IgD-negative memory B cell (primary cell): Measurements from ENCODE around the gene USP15. TPM values are rescaled to one million over a fixed set of nuclear protein-coding genes. Genes with fewer than 3 reads are reported as not detected.
"Not testable (repeated sequence)": the region's sequence is repeated elsewhere in the genome, so short reads cannot be mapped to it uniquely, and the experiment has no call there.

Experiments
- H3K27ac Mint-ChIP-seq, 3 donors: one replicate each; pipeline ENCODE4 v1.8.0; 2020 to 2022; ENCODE audit warnings: mild to moderate bottlenecking in 3 of 3, mixed read lengths in 3 of 3, moderate library complexity in 1 of 3
- H3K27me3 Mint-ChIP-seq: one replicate; pipeline ENCODE4 v1.8.0; 2021; ENCODE audit warnings: mixed read lengths
- H3K36me3 Mint-ChIP-seq: one replicate; pipeline ENCODE4 v1.8.0; 2020; ENCODE audit warnings: mild to moderate bottlenecking, mixed read lengths
- H3K4me1 Mint-ChIP-seq, 3 donors: one replicate each; pipeline ENCODE4 v1.8.0; 2020 to 2022; ENCODE audit warnings: mixed read lengths in 3 of 3, mild to moderate bottlenecking in 1 of 3
- H3K4me3 Mint-ChIP-seq, 4 donors: one replicate each; pipeline ENCODE4 v1.8.0; 2020 to 2022; ENCODE audit warnings: mild to moderate bottlenecking in 4 of 4, mixed read lengths in 4 of 4, moderate library complexity in 3 of 4
- H3K9me3 Mint-ChIP-seq, 3 donors: one replicate each; pipeline ENCODE4 v1.8.0; 2020 to 2021; ENCODE audit warnings: mixed read lengths in 3 of 3, mild to moderate bottlenecking in 1 of 3
- polyA plus RNA-seq: library from polyadenylated mRNA; unstranded; fragments of 300-500 nt; fragmentation: Illumina TruSeq; gene quantifications from one replicate; pipeline ENCODE4 v1.2.3, GENCODE V29; 2021

USP15 gene
- polyA plus RNA-seq, 1 donor from 2014 or later: 70.6 TPM

GRCh38 chr12:62342614-62343303, 82.6 kb downstream of the USP15 start:
- H3K4me3 Mint-ChIP-seq, H3K27ac Mint-ChIP-seq, H3K9me3 Mint-ChIP-seq, H3K27me3 Mint-ChIP-seq: not testable (repeated sequence)
- Mint-ChIP-seq H3K4me1 (peaks cover 19 to 29% (median 28%) of the 10 kb centered on the region in 3 donors), H3K36me3 (peaks cover 50% of the 10 kb centered on the region)

GRCh38 chr12:62343304-62344120, 83.3 kb downstream of the USP15 start:
- H3K9me3 Mint-ChIP-seq, H3K27me3 Mint-ChIP-seq, H3K4me3 Mint-ChIP-seq: not testable (repeated sequence)
- H3K36me3 Mint-ChIP-seq: peaks cover 43% of the 10 kb centered on the region
- peaks cover 19 to 29% (median 26%) of the 10 kb centered on the region in 3 donors for H3K4me1 Mint-ChIP-seq
- peak overlapping the region in 2 of 3 donors; percentile 74 to 82 for H3K27ac Mint-ChIP-seq

- H3K27ac Mint-ChIP-seq: peak overlapping the region in 2 of 3 donors; percentile 58 to 75
- H3K9me3 Mint-ChIP-seq, H3K27me3 Mint-ChIP-seq, H3K4me3 Mint-ChIP-seq: not testable (repeated sequence)
- peaks cover 12 to 28% (median 23%) of the 10 kb centered on the region in 3 donors for H3K4me1 Mint-ChIP-seq
- peaks cover 35% of the 10 kb centered on the region for H3K36me3 Mint-ChIP-seq
Measured at GRCh38 chr12:62344731-62345556, 84.7 kb downstream of the USP15 start.

- H3K27me3 Mint-ChIP-seq: no peaks in the 10 kb centered on the region
- peaks cover 7 to 20% (median 17%) of the 10 kb centered on the region in 3 donors for H3K4me1 Mint-ChIP-seq
- peaks cover 0 to 1% (median 0%) of the 10 kb centered on the region in 3 donors for H3K9me3 Mint-ChIP-seq
- H3K36me3 Mint-ChIP-seq: peaks cover 27% of the 10 kb centered on the region
- peak overlapping the region in 2 of 3 donors; percentile 58 to 75 for H3K27ac Mint-ChIP-seq
- H3K4me3 Mint-ChIP-seq: no peak overlapping the region
Measured at GRCh38 chr12:62345667-62346066, 85.5 kb downstream of the USP15 start.

DNA sequence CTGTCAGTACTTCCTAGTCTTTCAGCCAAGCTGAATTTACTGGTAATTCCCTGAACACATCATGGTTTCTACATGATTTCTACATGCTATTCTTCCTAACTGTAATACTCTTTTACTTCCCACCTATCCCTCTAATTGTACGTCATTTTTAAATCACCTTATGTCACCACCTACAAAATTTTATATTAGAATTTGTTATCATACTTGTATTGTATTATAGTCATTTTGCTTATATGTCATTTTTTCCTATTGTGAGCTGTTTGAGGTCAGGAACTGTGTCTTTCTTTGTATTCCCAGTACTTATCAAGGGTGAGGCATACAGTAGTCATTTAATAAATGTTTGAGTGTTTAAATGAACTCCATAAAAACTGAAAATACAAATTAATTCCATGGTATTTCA, 86.6 kb downstream of the USP15 start:
- peaks cover 24% of the 10 kb centered on the region for H3K36me3 Mint-ChIP-seq
- no peak overlapping the region for H3K4me3 Mint-ChIP-seq
- no peaks in the 10 kb centered on the region for H3K27me3 Mint-ChIP-seq
- H3K9me3 Mint-ChIP-seq: peaks cover 0 to 1% (median 0%) of the 10 kb centered on the region in 3 donors
- peaks cover 2 to 14% (median 12%) of the 10 kb centered on the region in 3 donors for H3K4me1 Mint-ChIP-seq
- H3K27ac Mint-ChIP-seq: no peak overlapping the region

GRCh38 chr12:62347922-62348650, 87.9 kb downstream of the USP15 start:
- Mint-ChIP-seq H3K4me3 (no peak overlapping the region), H3K36me3 (peaks cover 20% of the 10 kb centered on the region), H3K4me1 (peaks cover 2 to 14% (median 12%) of the 10 kb centered on the region in 3 donors), H3K27me3 (no peaks in the 10 kb centered on the region), H3K9me3 (peaks cover 0 to 1% (median 0%) of the 10 kb centered on the region in 3 donors), H3K27ac (no peak overlapping the region)

- H3K4me3 Mint-ChIP-seq: no peak overlapping the region
- peaks cover 2 to 7% (median 7%) of the 10 kb centered on the region in 3 donors for H3K4me1 Mint-ChIP-seq
- H3K27ac Mint-ChIP-seq: no peak overlapping the region
- no peaks in the 10 kb centered on the region for H3K27me3 Mint-ChIP-seq
- H3K9me3 Mint-ChIP-seq: peaks cover 0 to 1% (median 0%) of the 10 kb centered on the region in 3 donors
- H3K36me3 Mint-ChIP-seq: peaks cover 5% of the 10 kb centered on the region
Measured at GRCh38 chr12:62350554-62350953, 90.3 kb downstream of the USP15 start.

GRCh38 chr12:62351326-62351725, 91.1 kb downstream of the USP15 start:
- Mint-ChIP-seq H3K4me1 (peaks cover 2 to 7% (median 4%) of the 10 kb centered on the region in 3 donors), H3K27me3 (no peaks in the 10 kb centered on the region), H3K4me3 (no peak overlapping the region), H3K27ac (no peak overlapping the region), H3K9me3 (peaks cover 0 to 1% (median 0%) of the 10 kb centered on the region in 3 donors), H3K36me3 (peaks cover 5% of the 10 kb centered on the region)

- Mint-ChIP-seq H3K27me3 (no peaks in the 10 kb centered on the region), H3K4me1 (peaks cover 8 to 23% (median 16%) of the 10 kb centered on the region in 3 donors), H3K9me3 (peaks cover 3 to 8% (median 8%) of the 10 kb centered on the region in 3 donors), H3K4me3 (no peak overlapping the region), H3K36me3 (peaks cover 20% of the 10 kb centered on the region), H3K27ac (peak overlapping the region in 1 of 3 donors; percentile 44)
Measured at GRCh38 chr12:62361048-62361447, 100.8 kb downstream of the USP15 start.

DNA sequence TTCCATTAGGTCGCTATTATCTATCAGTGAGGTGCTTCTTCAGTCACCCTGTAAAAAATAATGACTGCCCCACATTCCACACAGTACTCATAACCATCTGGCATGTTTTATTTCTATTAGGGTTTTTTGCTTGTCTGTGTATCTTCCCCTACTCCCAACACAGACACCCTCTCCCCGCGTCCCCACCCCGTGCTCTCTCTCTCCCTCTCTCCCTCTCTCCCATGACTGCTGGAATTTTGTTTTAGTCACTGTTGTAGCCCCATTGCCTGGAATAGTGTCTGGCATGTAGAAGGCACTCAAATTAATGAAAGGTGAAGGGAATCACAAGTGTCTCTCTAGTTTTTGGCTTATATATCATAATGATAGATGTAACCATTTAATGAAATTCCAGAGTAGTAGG, 103.3 kb downstream of the USP15 start:
- H3K9me3 Mint-ChIP-seq: peaks cover 3 to 8% (median 8%) of the 10 kb centered on the region in 3 donors
- H3K27ac Mint-ChIP-seq: no peak overlapping the region
- H3K4me1 Mint-ChIP-seq: peaks cover 20 to 37% (median 20%) of the 10 kb centered on the region in 3 donors
- H3K4me3 Mint-ChIP-seq: no peak overlapping the region
- no peaks in the 10 kb centered on the region for H3K27me3 Mint-ChIP-seq
- peaks cover 20% of the 10 kb centered on the region for H3K36me3 Mint-ChIP-seq

DNA sequence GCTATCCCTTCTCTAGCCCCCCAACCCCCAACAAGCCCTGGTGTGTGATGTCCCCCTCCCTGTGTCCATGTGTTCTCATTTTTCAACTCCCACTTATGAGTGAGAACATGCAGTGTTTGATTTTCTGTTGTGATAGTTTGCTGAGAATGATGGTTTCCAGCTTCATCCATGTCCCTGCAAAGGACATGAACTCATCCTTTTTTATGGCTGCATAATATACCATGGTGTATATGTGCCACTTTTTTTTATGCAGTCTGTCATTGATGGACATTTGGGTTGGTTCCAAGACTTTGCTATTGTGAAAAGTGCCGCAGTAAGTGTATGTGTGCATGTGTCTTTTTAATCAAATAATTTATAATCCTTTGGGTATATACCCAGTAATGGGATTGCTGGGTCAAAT, 104.5 kb downstream of the USP15 start:
- not testable (repeated sequence) for H3K27ac Mint-ChIP-seq, H3K9me3 Mint-ChIP-seq, H3K4me3 Mint-ChIP-seq, H3K27me3 Mint-ChIP-seq
- Mint-ChIP-seq H3K4me1 (peaks cover 20 to 37% (median 22%) of the 10 kb centered on the region in 3 donors), H3K36me3 (peaks cover 18% of the 10 kb centered on the region)

- Mint-ChIP-seq H3K27ac (peak overlapping the region in 1 of 3 donors; percentile 42), H3K36me3 (peaks cover 18% of the 10 kb centered on the region), H3K4me1 (peaks cover 22 to 41% (median 23%) of the 10 kb centered on the region in 3 donors)
- H3K27me3 Mint-ChIP-seq, H3K9me3 Mint-ChIP-seq, H3K4me3 Mint-ChIP-seq: not testable (repeated sequence)
Measured at GRCh38 chr12:62365846-62366245, 105.6 kb downstream of the USP15 start.

- peaks cover 20 to 35% (median 21%) of the 10 kb centered on the region in 3 donors for H3K4me1 Mint-ChIP-seq
- H3K27ac Mint-ChIP-seq, H3K4me3 Mint-ChIP-seq, H3K36me3 Mint-ChIP-seq, H3K9me3 Mint-ChIP-seq, H3K27me3 Mint-ChIP-seq: not testable (repeated sequence)
Measured at GRCh38 chr12:62368430-62369223, 108.4 kb downstream of the USP15 start.
